ENCODE results near the gene LEP.

- TF ChIP-seq HDAC6 (IDR thresholded peaks at IDR 0.05; ENCODE audit: low read depth, low read length): no peak
- no peak for TF ChIP-seq CTCF (IDR thresholded peaks at IDR 0.05; ENCODE audit: control extremely low read depth in 1 of 3, insufficient read depth in 1 of 3, low read depth in 1 of 3, low read length in 3 of 3)
- no peak for TF ChIP-seq BRCA1 (IDR thresholded peaks at IDR 0.05; ENCODE audit: low read depth, low read length)
- TF ChIP-seq EP300 (IDR thresholded peaks at IDR 0.05; ENCODE audit: borderline replicate concordance in 1 of 2, low read depth in 2 of 2, low read length in 2 of 2): no peak
- no peak for TF ChIP-seq BCL11A (IDR thresholded peaks at IDR 0.05; ENCODE audit: low read depth in 2 of 2, low read length in 2 of 2)
- TF ChIP-seq POLR2A (IDR thresholded peaks at IDR 0.05; ENCODE audit: control extremely low read depth in 1 of 2, low read depth in 2 of 2, low read length in 2 of 2): no peak
- TF ChIP-seq SP2 (IDR thresholded peaks at IDR 0.05; ENCODE audit: low read length): no peak
- TF ChIP-seq EZH2 (IDR thresholded peaks at IDR 0.05; ENCODE audit: low read depth, low read length, severe bottlenecking): no peak
- TF ChIP-seq NRF1 (IDR thresholded peaks at IDR 0.05; ENCODE audit: low read depth, low read length): no peak
- TF ChIP-seq KDM5A (IDR thresholded peaks at IDR 0.05; ENCODE audit: low read length): no peak
- TF ChIP-seq TAF1 (IDR thresholded peaks at IDR 0.05; ENCODE audit: low read depth, low read length): no peak
- TF ChIP-seq, protein P1, sequence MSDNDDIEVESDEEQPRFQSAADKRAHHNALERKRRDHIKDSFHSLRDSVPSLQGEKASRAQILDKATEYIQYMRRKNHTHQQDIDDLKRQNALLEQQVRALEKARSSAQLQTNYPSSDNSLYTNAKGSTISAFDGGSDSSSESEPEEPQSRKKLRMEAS (IDR thresholded peaks at IDR 0.05): no peak
- TF ChIP-seq GABPA (IDR thresholded peaks at IDR 0.05; ENCODE audit: borderline replicate concordance, insufficient read depth, low read length): no peak
Measured at GRCh38 chr7:128279124-128279713, 38.1 kb downstream of the LEP start.
